ENCODE results near the gene L3MBTL4.
"Not testable (repeated sequence)": the region's sequence is repeated elsewhere in the genome, so short reads cannot be mapped to it uniquely, and the experiment has no call there.

Gene L3MBTL4

GRCh38 chr18:6315517-6316331, 99.0 kb downstream of the L3MBTL4 start:
- FAIRE-seq (no peak), DNase-seq (ENCODE audit: insufficient read length, low spot score) (no peak)

- DNase-seq (ENCODE audit: insufficient read length, low spot score) (no peak), FAIRE-seq (no peak)
Measured at GRCh38 chr18:6313415-6313814, 101.3 kb downstream of the L3MBTL4 start.

- DNase-seq (ENCODE audit: insufficient read length, low spot score) (no peak), FAIRE-seq (no peak)
Measured at GRCh38 chr18:6311456-6312215, 103.1 kb downstream of the L3MBTL4 start.

- FAIRE-seq = no peak
- no peak for DNase-seq (ENCODE audit: insufficient read length, low spot score)
Measured at GRCh38 chr18:6310714-6311113, 104.0 kb downstream of the L3MBTL4 start.

GRCh38 chr18:6297875-6298274, 116.8 kb downstream of the L3MBTL4 start:
- no peak for DNase-seq (ENCODE audit: insufficient read length, low spot score)
- no peak for FAIRE-seq

- DNase-seq (ENCODE audit: insufficient read length, low spot score) = no peak
- no peak for FAIRE-seq
Measured at GRCh38 chr18:6294148-6294784, 120.4 kb downstream of the L3MBTL4 start.

- no peak for FAIRE-seq
- DNase-seq (ENCODE audit: insufficient read length, low spot score) = no peak
Measured at GRCh38 chr18:6289843-6290242, 124.9 kb downstream of the L3MBTL4 start.

GRCh38 chr18:6286585-6286984, 128.1 kb downstream of the L3MBTL4 start:
- DNase-seq (ENCODE audit: insufficient read length, low spot score) (no peak), FAIRE-seq (no peak)

- FAIRE-seq = no peak
- DNase-seq (ENCODE audit: insufficient read length, low spot score) = no peak
Measured at GRCh38 chr18:6284761-6285160, 129.9 kb downstream of the L3MBTL4 start.

GRCh38 chr18:6284300-6284699, 130.4 kb downstream of the L3MBTL4 start:
- DNase-seq (ENCODE audit: insufficient read length, low spot score) (no peak), FAIRE-seq (no peak)

GRCh38 chr18:6281874-6282273, 132.8 kb downstream of the L3MBTL4 start:
- DNase-seq (ENCODE audit: insufficient read length, low spot score) = no peak
- FAIRE-seq = no peak

- FAIRE-seq (no peak), DNase-seq (ENCODE audit: insufficient read length, low spot score) (no peak)
Measured at GRCh38 chr18:6280211-6280743, 134.4 kb downstream of the L3MBTL4 start.

- DNase-seq (ENCODE audit: insufficient read length, low spot score) (no peak), FAIRE-seq (no peak)
Measured at GRCh38 chr18:6279308-6279707, 135.4 kb downstream of the L3MBTL4 start.

- FAIRE-seq = no peak
Measured at GRCh38 chr18:6273423-6273822, 141.3 kb downstream of the L3MBTL4 start.

GRCh38 chr18:6272144-6272543, 142.6 kb downstream of the L3MBTL4 start:
- not testable (repeated sequence) for FAIRE-seq; DNase-seq (ENCODE audit: insufficient read length, low spot score)

More at GRCh38 chr18:6273423-6273822, 141.3 kb downstream of the L3MBTL4 start:
- DNase-seq (ENCODE audit: insufficient read length, low spot score) = no peak

GRCh38 chr18:6271585-6271984, 143.1 kb downstream of the L3MBTL4 start:
- DNase-seq (ENCODE audit: insufficient read length, low spot score) = no peak
- no peak for FAIRE-seq

- FAIRE-seq (peak; percentile 87), DNase-seq (ENCODE audit: insufficient read length, low spot score) (peak; percentile 14)
Measured at GRCh38 chr18:6270771-6271216, 143.9 kb downstream of the L3MBTL4 start.

GRCh38 chr18:6269660-6270332, 144.9 kb downstream of the L3MBTL4 start:
- DNase-seq (ENCODE audit: insufficient read length, low spot score) = no peak
- no peak for FAIRE-seq

GRCh38 chr18:6266212-6266611, 148.5 kb downstream of the L3MBTL4 start:
- FAIRE-seq = no peak

GRCh38 chr18:6261938-6262337, 152.8 kb downstream of the L3MBTL4 start:
- FAIRE-seq (no peak), DNase-seq (ENCODE audit: insufficient read length, low spot score) (no peak)

More at GRCh38 chr18:6266212-6266611, 148.5 kb downstream of the L3MBTL4 start:
- DNase-seq (ENCODE audit: insufficient read length, low spot score) = no peak
